ENCODE results near the gene SCARB2. TPM values are rescaled to one million over a fixed set of nuclear protein-coding genes. Genes with fewer than 3 reads are reported as not detected.

SCARB2 gene
- total RNA-seq, 1 donor = 200 TPM

GRCh38 chr4:76160355-76160754 is 53.3 kb downstream of the SCARB2 start:
- H3K4me3 ChIP-seq (ENCODE audit: insufficient read depth, low read length) = no peak overlapping the region
- no peaks in the 10 kb centered on the region for H3K27me3 ChIP-seq (ENCODE audit: insufficient read depth, low read length)
- no peaks in the 10 kb centered on the region for H3K4me1 ChIP-seq (ENCODE audit: insufficient read depth, low read length)
- H3K27ac ChIP-seq (ENCODE audit: low read depth, low read length) = no peak overlapping the region
- H3K36me3 ChIP-seq (ENCODE audit: insufficient read depth, low read length) = peaks cover 53% of the 10 kb centered on the region
- no peaks in the 10 kb centered on the region for H3K79me2 ChIP-seq (ENCODE audit: insufficient read depth, low read length)
- no peak for DNase-seq (ENCODE audit: insufficient read length, low spot score, missing footprints)
- no peak overlapping the region for H2AFZ ChIP-seq (ENCODE audit: low read length)
- no peak for TF ChIP-seq CTCF (IDR thresholded peaks at IDR 0.05; ENCODE audit: extremely low read depth, low read depth, low read length)
- H4K20me1 ChIP-seq (ENCODE audit: insufficient read depth, low read length) = no peaks in the 10 kb centered on the region
- no peaks in the 10 kb centered on the region for H3K9me3 ChIP-seq (ENCODE audit: low read depth, low read length)
- no peak overlapping the region for H3K4me2 ChIP-seq (ENCODE audit: insufficient read depth, low read length)

DNA sequence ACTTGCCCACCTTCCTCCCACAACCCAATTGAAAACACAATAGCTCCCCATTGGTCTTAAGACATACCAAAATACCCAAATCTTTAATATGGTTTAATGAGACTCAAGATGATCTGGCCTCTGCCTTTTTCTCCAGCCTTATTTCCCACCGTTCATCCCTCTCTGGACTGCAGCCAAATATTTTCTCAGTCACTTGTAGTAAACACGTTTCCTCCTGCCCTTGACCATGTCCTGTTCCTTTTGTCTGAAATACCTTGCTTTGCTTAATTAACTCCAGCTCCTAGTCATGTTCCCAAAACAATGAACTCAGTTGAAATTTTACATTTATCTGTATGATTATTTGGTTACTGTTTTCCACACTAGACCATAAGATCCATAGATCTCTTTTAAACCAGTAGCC is 57.0 kb downstream of the SCARB2 start:
- Histone ChIP-seq H3K9me3 (ENCODE audit: low read depth, low read length) (no peaks in the 10 kb centered on the region), H3K27ac (ENCODE audit: low read depth, low read length) (no peak overlapping the region), H3K4me1 (ENCODE audit: insufficient read depth, low read length) (no peaks in the 10 kb centered on the region), H3K4me3 (ENCODE audit: insufficient read depth, low read length) (no peak overlapping the region), H4K20me1 (ENCODE audit: insufficient read depth, low read length) (no peaks in the 10 kb centered on the region), H3K27me3 (ENCODE audit: insufficient read depth, low read length) (no peaks in the 10 kb centered on the region), H2AFZ (ENCODE audit: low read length) (no peak overlapping the region), H3K4me2 (ENCODE audit: insufficient read depth, low read length) (no peak overlapping the region), H3K36me3 (ENCODE audit: insufficient read depth, low read length) (peaks cover 27% of the 10 kb centered on the region), H3K79me2 (ENCODE audit: insufficient read depth, low read length) (no peaks in the 10 kb centered on the region)
- no peak for TF ChIP-seq CTCF (IDR thresholded peaks at IDR 0.05; ENCODE audit: extremely low read depth, low read depth, low read length)
- no peak for DNase-seq (ENCODE audit: insufficient read length, low spot score, missing footprints)

GRCh38 chr4:76155979-76156378 is 57.6 kb downstream of the SCARB2 start:
- DNase-seq (ENCODE audit: insufficient read length, low spot score, missing footprints) = no peak
- H3K79me2 ChIP-seq (ENCODE audit: insufficient read depth, low read length) = no peaks in the 10 kb centered on the region
- no peak overlapping the region for H3K4me2 ChIP-seq (ENCODE audit: insufficient read depth, low read length)

DNA sequence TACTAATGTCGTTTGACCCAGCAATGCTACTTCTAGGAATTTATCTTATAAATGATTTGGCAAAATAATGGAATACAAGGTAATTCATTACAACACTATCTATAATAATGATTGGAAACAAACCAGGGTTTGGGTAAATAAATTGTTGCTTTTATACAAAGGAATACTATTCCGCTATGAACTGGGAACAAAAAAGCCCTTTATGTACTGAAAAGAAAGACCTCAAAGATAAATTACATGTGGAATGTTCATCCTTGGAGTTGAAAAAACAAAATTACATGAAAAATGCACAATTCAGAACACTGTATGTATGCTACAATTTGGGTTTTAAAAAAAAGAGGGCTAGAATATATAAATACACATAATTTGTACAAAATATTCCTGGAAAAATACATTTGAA is 60.3 kb downstream of the SCARB2 start:
- no peaks in the 10 kb centered on the region for H3K27me3 ChIP-seq (ENCODE audit: insufficient read depth, low read length)
- H3K4me1 ChIP-seq (ENCODE audit: insufficient read depth, low read length) = peaks cover 12% of the 10 kb centered on the region
- no peak overlapping the region for H3K4me2 ChIP-seq (ENCODE audit: insufficient read depth, low read length)
- H3K36me3 ChIP-seq (ENCODE audit: insufficient read depth, low read length) = no peaks in the 10 kb centered on the region
- DNase-seq (ENCODE audit: insufficient read length, low spot score, missing footprints) = no peak
- no peaks in the 10 kb centered on the region for H4K20me1 ChIP-seq (ENCODE audit: insufficient read depth, low read length)
- no peak overlapping the region for H3K4me3 ChIP-seq (ENCODE audit: insufficient read depth, low read length)
- no peak for TF ChIP-seq CTCF (IDR thresholded peaks at IDR 0.05; ENCODE audit: extremely low read depth, low read depth, low read length)
- no peak overlapping the region for H3K27ac ChIP-seq (ENCODE audit: low read depth, low read length)
- no peak overlapping the region for H2AFZ ChIP-seq (ENCODE audit: low read length)
- peaks cover 13% of the 10 kb centered on the region for H3K79me2 ChIP-seq (ENCODE audit: insufficient read depth, low read length)
- H3K9me3 ChIP-seq (ENCODE audit: low read depth, low read length) = no peaks in the 10 kb centered on the region

More at GRCh38 chr4:76155979-76156378, 57.6 kb downstream of the SCARB2 start:
- no peaks in the 10 kb centered on the region for H3K27me3 ChIP-seq (ENCODE audit: insufficient read depth, low read length)
- peaks cover 21% of the 10 kb centered on the region for H3K36me3 ChIP-seq (ENCODE audit: insufficient read depth, low read length)
- no peak overlapping the region for H3K27ac ChIP-seq (ENCODE audit: low read depth, low read length)
- H2AFZ ChIP-seq (ENCODE audit: low read length) = no peak overlapping the region
- no peak overlapping the region for H3K4me3 ChIP-seq (ENCODE audit: insufficient read depth, low read length)
- H3K9me3 ChIP-seq (ENCODE audit: low read depth, low read length) = no peaks in the 10 kb centered on the region
- H3K4me1 ChIP-seq (ENCODE audit: insufficient read depth, low read length) = no peaks in the 10 kb centered on the region
- no peak for TF ChIP-seq CTCF (IDR thresholded peaks at IDR 0.05; ENCODE audit: extremely low read depth, low read depth, low read length)
- no peaks in the 10 kb centered on the region for H4K20me1 ChIP-seq (ENCODE audit: insufficient read depth, low read length)

Data from osteoblast (primary cell).